Mammary epithelial cell (primary cell): ENCODE data around the gene PLIN4.

Source experiments
- EZH2 ChIP-seq: IDR thresholded peaks from 2 replicates; pipeline ENCODE4 v1.6.1; 2012; ENCODE audit warnings: low read length, inconsistent platforms, borderline replicate concordance
- TF ChIP-seq, protein P1 (sequence below), 2 donors: IDR thresholded peaks in 1 of 2; conservative IDR thresholded peaks in 1 of 2; 2 replicates each; pipeline ENCODE4 v1.5.1; 2011 to 2012; ENCODE audit warnings: inconsistent platforms in 2 of 2, low read length in 2 of 2, mild to moderate bottlenecking in 2 of 2, control low read depth in 1 of 2, low read depth in 1 of 2; ENCODE audit not compliant: insufficient read depth in 1 of 2; ENCODE audit errors: extremely low read depth in 1 of 2

DNA sequence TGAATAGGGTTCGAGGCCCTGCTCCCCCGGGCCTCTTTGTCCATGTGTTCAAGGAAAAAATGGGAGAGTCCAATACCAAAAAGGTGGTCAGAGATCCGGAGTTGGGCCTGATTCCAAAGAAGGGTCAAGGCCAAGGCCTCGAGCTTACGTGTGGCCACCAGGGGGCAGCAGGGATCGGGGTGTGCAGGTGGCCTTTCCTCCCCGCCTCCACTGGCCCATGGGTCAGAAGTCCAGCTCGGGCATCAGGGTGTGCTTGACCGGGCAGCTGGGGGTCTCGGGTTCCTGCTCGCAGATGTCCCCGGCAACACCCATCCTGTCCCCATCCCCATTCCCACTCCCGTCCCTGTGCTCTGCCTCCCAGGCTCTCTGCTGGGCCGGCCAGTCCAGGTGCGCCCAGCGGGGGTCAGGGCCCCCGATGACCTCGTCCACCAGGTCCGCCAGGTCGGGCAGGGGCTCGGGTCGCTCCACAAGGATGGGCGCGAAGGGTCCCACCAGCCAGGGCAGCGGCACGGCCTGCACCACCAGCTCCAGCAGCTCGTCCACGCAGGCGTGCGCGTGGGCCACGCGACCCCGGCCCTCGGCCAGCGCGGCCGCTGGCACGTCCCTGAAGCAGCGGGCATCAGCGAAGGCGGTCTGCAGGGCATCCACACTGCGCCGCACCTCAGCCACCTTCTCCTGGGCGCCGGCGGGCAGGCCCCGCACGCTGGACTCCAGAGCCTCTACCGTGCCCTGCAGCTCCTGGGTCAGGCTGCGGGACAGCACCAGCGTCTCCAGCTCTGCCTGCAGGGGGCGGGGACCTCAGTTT, 5.2 kb upstream of the PLIN4 start:
- no peak for TF ChIP-seq EZH2
- TF ChIP-seq, protein P1, sequence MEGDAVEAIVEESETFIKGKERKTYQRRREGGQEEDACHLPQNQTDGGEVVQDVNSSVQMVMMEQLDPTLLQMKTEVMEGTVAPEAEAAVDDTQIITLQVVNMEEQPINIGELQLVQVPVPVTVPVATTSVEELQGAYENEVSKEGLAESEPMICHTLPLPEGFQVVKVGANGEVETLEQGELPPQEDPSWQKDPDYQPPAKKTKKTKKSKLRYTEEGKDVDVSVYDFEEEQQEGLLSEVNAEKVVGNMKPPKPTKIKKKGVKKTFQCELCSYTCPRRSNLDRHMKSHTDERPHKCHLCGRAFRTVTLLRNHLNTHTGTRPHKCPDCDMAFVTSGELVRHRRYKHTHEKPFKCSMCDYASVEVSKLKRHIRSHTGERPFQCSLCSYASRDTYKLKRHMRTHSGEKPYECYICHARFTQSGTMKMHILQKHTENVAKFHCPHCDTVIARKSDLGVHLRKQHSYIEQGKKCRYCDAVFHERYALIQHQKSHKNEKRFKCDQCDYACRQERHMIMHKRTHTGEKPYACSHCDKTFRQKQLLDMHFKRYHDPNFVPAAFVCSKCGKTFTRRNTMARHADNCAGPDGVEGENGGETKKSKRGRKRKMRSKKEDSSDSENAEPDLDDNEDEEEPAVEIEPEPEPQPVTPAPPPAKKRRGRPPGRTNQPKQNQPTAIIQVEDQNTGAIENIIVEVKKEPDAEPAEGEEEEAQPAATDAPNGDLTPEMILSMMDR (conservative IDR thresholded peaks at IDR 0.05 in 1 of 2, IDR thresholded peaks at IDR 0.05 in 1 of 2; ENCODE audit: extremely low read depth in 1 of 2, insufficient read depth in 1 of 2, low read depth in 1 of 2, low read length in 2 of 2): peak; percentile 58 to 77
